Neural cell (in vitro differentiated cells): Measurements from ENCODE around the gene LPIN1. TPM values are rescaled to one million over a fixed set of nuclear protein-coding genes. Genes with fewer than 3 reads are reported as not detected.
"Not testable (repeated sequence)": the region's sequence is repeated elsewhere in the genome, so short reads cannot be mapped to it uniquely, and the experiment has no call there.

Experiments used
- H2AFZ ChIP-seq: fragments of 200-600, 300-800 bp; sonication (generic), shearing (Covaris generic); 2 replicates; pipeline ENCODE4 v1.6.0; 2014; ENCODE audit warnings: low read depth, mild to moderate bottlenecking, antibody characterized with exemption, low read length, moderate library complexity
- H3F3A ChIP-seq: fragments of 200-600 bp; shearing (Covaris generic); 2 replicates; pipeline ENCODE4 v1.6.1; 2016; ENCODE audit warnings: mild to moderate bottlenecking, moderate library complexity, mixed read lengths, antibody characterized with exemption, low read length; ENCODE audit not compliant: insufficient read depth, poor library complexity, severe bottlenecking
- H3K27ac ChIP-seq: fragments of 200-600, 300-800 bp; sonication (generic), shearing (Covaris generic); 2 replicates; pipeline ENCODE4 v1.5.1; 2014; ENCODE audit warnings: mild to moderate bottlenecking, low read length, moderate library complexity
- H3K27me3 ChIP-seq: fragments of 300-800, 200-600 bp; sonication (generic), shearing (Covaris generic); 2 replicates; pipeline ENCODE4 v1.6.0; 2014; ENCODE audit warnings: mild to moderate bottlenecking, low read depth, low read length, moderate library complexity; ENCODE audit not compliant: insufficient read depth
- H3K36me3 ChIP-seq: fragments of 300-800, 200-600 bp; sonication (generic), shearing (Covaris generic); 2 replicates; pipeline ENCODE4 v1.5.1; 2014; ENCODE audit warnings: mild to moderate bottlenecking, antibody characterized with exemption, low read length, moderate library complexity; ENCODE audit not compliant: insufficient read depth
- H3K4me2 ChIP-seq: fragments of 300-800, 200-600 bp; sonication (generic), shearing (Covaris generic); 2 replicates; pipeline ENCODE4 v1.6.0; 2014; ENCODE audit warnings: mild to moderate bottlenecking, low read length
- H3K4me3 ChIP-seq: fragments of 300-800, 200-600 bp; sonication (generic), shearing (Covaris generic); 2 replicates; pipeline ENCODE4 v1.5.1; 2014; ENCODE audit warnings: mild to moderate bottlenecking, low read length, moderate library complexity
- H3K79me2 ChIP-seq: fragments of 200-600 bp; shearing (Covaris generic); replicated peaks from 2 replicates; pipeline ENCODE4 v1.6.0; 2014; ENCODE audit warnings: mild to moderate bottlenecking, low read length, moderate library complexity; ENCODE audit not compliant: insufficient read depth
- H3K9ac ChIP-seq: fragments of 300-800, 200-600 bp; sonication (generic), shearing (Covaris generic); 2 replicates; pipeline ENCODE4 v1.6.1; 2016; ENCODE audit warnings: mild to moderate bottlenecking, low read length, mixed read lengths
- H3K9me2 ChIP-seq: fragments of 200-600 bp; shearing (Covaris generic); 2 replicates; pipeline ENCODE4 v1.6.1; 2016; ENCODE audit warnings: mild to moderate bottlenecking, low read length, mixed read lengths; ENCODE audit not compliant: insufficient read depth
- H3K9me3 ChIP-seq: fragments of 200-600, 300-800 bp; sonication (generic), shearing (Covaris generic); 2 replicates; pipeline ENCODE4 v1.6.1; 2016; ENCODE audit warnings: mild to moderate bottlenecking, mixed run types, low read length, moderate library complexity, mixed read lengths
- H4K20me1 ChIP-seq: fragments of 200-600 bp; shearing (Covaris generic); 2 replicates; pipeline ENCODE4 v1.6.1; 2016; ENCODE audit warnings: mild to moderate bottlenecking, mixed run types; ENCODE audit not compliant: insufficient read depth
- CTCF ChIP-seq: fragments of 450-650 bp; IDR thresholded peaks from 2 replicates; pipeline ENCODE4 v1.5.1; 2014; ENCODE audit warnings: antibody characterized with exemption, mild to moderate bottlenecking, moderate library complexity; ENCODE audit not compliant: poor library complexity, severe bottlenecking
- EP300 ChIP-seq: fragments of 450-650 bp; conservative IDR thresholded peaks from 2 replicates; pipeline ENCODE4 v1.6.1; 2014; ENCODE audit warnings: antibody characterized with exemption, mild to moderate bottlenecking, moderate library complexity; ENCODE audit not compliant: poor library complexity, severe bottlenecking
- EZH2 ChIP-seq: fragments of 200-600, 300-800 bp; shearing (Covaris generic), sonication (generic); IDR thresholded peaks from 2 replicates; pipeline ENCODE4 v1.6.1; 2014; ENCODE audit warnings: antibody characterized with exemption, low read length, borderline replicate concordance, mild to moderate bottlenecking; ENCODE audit not compliant: insufficient read depth, poor library complexity, severe bottlenecking
- MXI1 ChIP-seq: fragments of 450-650 bp; conservative IDR thresholded peaks from 2 replicates; pipeline ENCODE4 v1.6.1; 2014; ENCODE audit warnings: antibody characterized with exemption, mild to moderate bottlenecking; ENCODE audit not compliant: poor library complexity, severe bottlenecking
- POLR2AphosphoS5 ChIP-seq: IDR thresholded peaks from 2 replicates; pipeline ENCODE4 v1.6.1; 2012
- RAD21 ChIP-seq: fragments of 450-650 bp; conservative IDR thresholded peaks from 2 replicates; pipeline ENCODE4 v1.6.1; 2014; ENCODE audit warnings: antibody characterized with exemption, mild to moderate bottlenecking, moderate library complexity
- REST ChIP-seq: IDR thresholded peaks from 2 replicates; pipeline ENCODE4 v1.6.1; 2012; ENCODE audit warnings: borderline replicate concordance
- SMC3 ChIP-seq: fragments of 450-650 bp; conservative IDR thresholded peaks from 2 replicates; pipeline ENCODE4 v1.6.1; 2014; ENCODE audit warnings: antibody characterized with exemption, mild to moderate bottlenecking, moderate library complexity; ENCODE audit not compliant: poor library complexity
- TAF1 ChIP-seq: IDR thresholded peaks from 2 replicates; pipeline ENCODE4 v1.6.1; 2012; ENCODE audit warnings: low read depth
- polyA plus RNA-seq: library from polyadenylated mRNA; depleted of rRNA; stranded (reverse); fragments of >200 nt; gene quantifications from 2 replicates; pipeline ENCODE4 v1.2.3, GENCODE V29; 2014

The LPIN1 gene
- polyA plus RNA-seq, 1 donor from 2014 or later, result 47.5 TPM

GRCh38 chr2:11858883-11859282 is 112.5 kb downstream of the LPIN1 start:
- TF ChIP-seq EP300 (no peak), TAF1 (no peak), MXI1 (no peak), EZH2 (no peak), RAD21 (no peak), SMC3 (no peak), CTCF (no peak), POLR2AphosphoS5 (no peak), REST (no peak)
- no peak overlapping the region for H2AFZ ChIP-seq
- H3K79me2 ChIP-seq, result no peaks in the 10 kb centered on the region
- no peaks in the 10 kb centered on the region for H3F3A ChIP-seq
- no peaks in the 10 kb centered on the region for H3K9me2 ChIP-seq
- H3K27me3 ChIP-seq, result no peaks in the 10 kb centered on the region
- no peaks in the 10 kb centered on the region for H3K36me3 ChIP-seq
- H3K27ac ChIP-seq, result no peak overlapping the region
- H3K4me3 ChIP-seq, result no peak overlapping the region
- H3K9me3 ChIP-seq, result peaks cover 4% of the 10 kb centered on the region
- no peaks in the 10 kb centered on the region for H4K20me1 ChIP-seq
- H3K9ac ChIP-seq, result no peak overlapping the region
- no peak overlapping the region for H3K4me2 ChIP-seq

- H3K4me3 ChIP-seq, H3K9me2 ChIP-seq, H4K20me1 ChIP-seq: not testable (repeated sequence)
Observed at GRCh38 chr2:11859975-11860374, 113.5 kb downstream of the LPIN1 start.

GRCh38 chr2:11861044-11861443 is 114.6 kb downstream of the LPIN1 start:
- H3K9me2 ChIP-seq, result no peaks in the 10 kb centered on the region
- H3K27me3 ChIP-seq, result no peaks in the 10 kb centered on the region
- H3K4me2 ChIP-seq, result no peak overlapping the region
- no peak overlapping the region for H3K4me3 ChIP-seq
- no peaks in the 10 kb centered on the region for H3F3A ChIP-seq
- no peak overlapping the region for H2AFZ ChIP-seq
- no peaks in the 10 kb centered on the region for H4K20me1 ChIP-seq
- no peaks in the 10 kb centered on the region for H3K36me3 ChIP-seq
- no peaks in the 10 kb centered on the region for H3K79me2 ChIP-seq
- no peak overlapping the region for H3K9ac ChIP-seq
- peaks cover 4% of the 10 kb centered on the region for H3K9me3 ChIP-seq
- H3K27ac ChIP-seq, result no peak overlapping the region
- TF ChIP-seq EP300 (no peak), TAF1 (no peak), SMC3 (no peak)

More at GRCh38 chr2:11859975-11860374, 113.5 kb downstream of the LPIN1 start:
- H3K79me2 ChIP-seq, H3K36me3 ChIP-seq, H3K27ac ChIP-seq, H3K4me2 ChIP-seq, H3K27me3 ChIP-seq, H3K9me3 ChIP-seq, H3F3A ChIP-seq, H2AFZ ChIP-seq, H3K9ac ChIP-seq: not testable (repeated sequence)
